Endodermal cell (in vitro differentiated cells): ENCODE data around the gene TMBIM6. TPM values are rescaled to one million over a fixed set of nuclear protein-coding genes. Genes with fewer than 3 reads are reported as not detected.
A peak's percentile ranks its signal among the peaks of the same experiment; 100 is the strongest.
"Not testable (repeated sequence)": the region's sequence is repeated elsewhere in the genome, so short reads cannot be mapped to it uniquely, and the experiment has no call there.

Experiments
- DNase-seq: peaks from one replicate; pipeline ENCODE4 v3.0.0-alpha.2; 2017
- H3K27ac ChIP-seq: 2 replicates; pipeline ENCODE4 v1.5.1; 2013; ENCODE audit warnings: mild to moderate bottlenecking, low read depth, low read length, moderate library complexity
- H3K27me3 ChIP-seq: 2 replicates; pipeline ENCODE4 v1.6.1; 2013; ENCODE audit warnings: mild to moderate bottlenecking, low read length, moderate library complexity; ENCODE audit not compliant: insufficient read depth, control insufficient read depth, poor library complexity, severe bottlenecking
- H3K36me3 ChIP-seq: 2 replicates; pipeline ENCODE4 v1.7.0; 2013; ENCODE audit warnings: mild to moderate bottlenecking, low read length, moderate library complexity; ENCODE audit not compliant: control insufficient read depth, insufficient read depth
- H3K4me1 ChIP-seq: one replicate; pipeline ENCODE4 v1.7.0; 2013; ENCODE audit warnings: low read length; ENCODE audit not compliant: control insufficient read depth, insufficient read depth
- H3K4me3 ChIP-seq: 2 replicates; pipeline ENCODE4 v1.5.1; 2013; ENCODE audit warnings: mild to moderate bottlenecking, low read length, moderate library complexity
- H3K9ac ChIP-seq: 2 replicates; pipeline ENCODE4 v1.6.1; 2013; ENCODE audit warnings: mild to moderate bottlenecking, low read length, moderate library complexity; ENCODE audit not compliant: poor library complexity, severe bottlenecking; ENCODE audit errors: extremely low read depth
- H3K9me3 ChIP-seq: 2 replicates; pipeline ENCODE4 v1.6.1; 2013; ENCODE audit warnings: mild to moderate bottlenecking, low read length, moderate library complexity; ENCODE audit not compliant: control insufficient read depth
- H3K27ac Mint-ChIP-seq: 2 replicates; pipeline ENCODE4 v1.8.0; 2020; ENCODE audit warnings: mixed read lengths
- H3K27me3 Mint-ChIP-seq: 2 replicates; pipeline ENCODE4 v1.8.0; 2021; ENCODE audit warnings: mild to moderate bottlenecking, mixed read lengths; ENCODE audit not compliant: insufficient read depth
- H3K36me3 Mint-ChIP-seq: 2 replicates; pipeline ENCODE4 v1.8.0; 2020; ENCODE audit warnings: low read depth, mixed read lengths
- H3K4me1 Mint-ChIP-seq: 2 replicates; pipeline ENCODE4 v1.8.0; 2020; ENCODE audit warnings: mixed read lengths
- H3K4me3 Mint-ChIP-seq: 2 replicates; pipeline ENCODE4 v1.8.0; 2020; ENCODE audit warnings: mild to moderate bottlenecking, moderate library complexity, mixed read lengths
- H3K9me3 Mint-ChIP-seq: 2 replicates; pipeline ENCODE4 v1.8.0; 2020; ENCODE audit warnings: mild to moderate bottlenecking, mixed read lengths
- WGBS, 2 experiments: methylation state at CpG; one replicate each; pipeline versions ENCODE4 v1.1.5 to v1.1.7; 2013; ENCODE audit warnings: missing lambda C conversion rate in 2 of 2, mixed read lengths in 1 of 2; ENCODE audit not compliant: insufficient coverage in 1 of 2, insufficient read length in 1 of 2; 5-methylcytosine and 5-hydroxymethylcytosine counted together
- total RNA-seq, 2 donors: library from RNA; stranded (reverse); fragmentation: NEBNext Ultra II Directional in 1 of 2; extraction: Animal tissue kit (Norgen Biotek cat#: 25700) in 1 of 2; gene quantifications; 2 replicates in 1 of 2; 3 replicates in 1 of 2; pipeline ENCODE4 v1.2.1, GENCODE V29; 2021
- TF ChIP-seq, protein P1 (sequence below): fragments of 200-600 bp; sonication (generic); conservative IDR thresholded peaks from 2 replicates; pipeline ENCODE4 v1.5.0; 2021; ENCODE audit warnings: antibody characterized with exemption, mild to moderate bottlenecking

Gene TMBIM6
- total RNA-seq, 2 donors from 2014 or later, result 426 to 455 TPM

DNA sequence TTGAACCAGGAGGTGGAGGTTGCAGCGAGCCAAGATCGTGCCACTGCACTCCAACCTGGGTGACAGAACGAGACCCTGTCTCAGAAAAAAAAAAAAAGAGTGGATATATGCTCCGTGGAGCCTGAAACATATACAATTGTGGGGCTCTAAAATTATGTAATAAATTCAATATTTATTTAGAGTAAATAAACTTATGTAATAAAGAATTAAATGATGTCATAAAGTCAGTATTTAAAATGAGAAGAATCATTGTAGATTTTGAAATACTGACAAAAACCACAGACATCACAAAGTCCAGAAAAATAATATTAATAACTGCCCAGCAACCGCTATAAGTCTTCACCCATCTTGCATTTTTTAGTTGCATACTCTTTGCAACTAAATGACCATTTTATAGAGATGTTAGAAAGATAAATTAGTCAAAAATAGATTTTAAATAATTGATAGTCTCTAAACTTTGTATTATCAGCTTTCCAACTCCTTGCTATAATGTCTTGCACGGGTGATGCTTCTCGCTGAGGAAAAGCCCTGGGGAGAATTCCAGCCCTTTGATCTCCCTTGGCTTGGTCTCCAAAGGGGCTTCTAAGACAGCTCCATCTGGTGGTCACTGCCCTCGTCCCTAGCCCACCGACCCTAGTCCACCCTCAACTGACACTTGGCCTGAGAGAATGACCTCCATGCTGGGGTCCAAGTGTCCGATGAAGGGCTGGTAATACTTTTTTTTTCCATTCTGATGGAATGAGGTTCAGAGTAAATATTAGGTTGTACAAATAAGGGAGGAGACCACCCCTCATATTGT, 7.9 kb upstream of the TMBIM6 start:
- H3K9me3 Mint-ChIP-seq, result peaks cover 26% of the 10 kb centered on the region
- Histone ChIP-seq H3K9me3 (peaks cover 8% of the 10 kb centered on the region), H3K4me1 (no peaks in the 10 kb centered on the region), H3K4me3 (no peak overlapping the region), H3K36me3 (no peaks in the 10 kb centered on the region), H3K27ac (no peak overlapping the region), H3K9ac (no peak overlapping the region), H3K27me3 (peaks cover 12% of the 10 kb centered on the region)
- no peaks in the 10 kb centered on the region for H3K4me1 Mint-ChIP-seq
- no peak overlapping the region for H3K27ac Mint-ChIP-seq
- TF ChIP-seq, protein P1, sequence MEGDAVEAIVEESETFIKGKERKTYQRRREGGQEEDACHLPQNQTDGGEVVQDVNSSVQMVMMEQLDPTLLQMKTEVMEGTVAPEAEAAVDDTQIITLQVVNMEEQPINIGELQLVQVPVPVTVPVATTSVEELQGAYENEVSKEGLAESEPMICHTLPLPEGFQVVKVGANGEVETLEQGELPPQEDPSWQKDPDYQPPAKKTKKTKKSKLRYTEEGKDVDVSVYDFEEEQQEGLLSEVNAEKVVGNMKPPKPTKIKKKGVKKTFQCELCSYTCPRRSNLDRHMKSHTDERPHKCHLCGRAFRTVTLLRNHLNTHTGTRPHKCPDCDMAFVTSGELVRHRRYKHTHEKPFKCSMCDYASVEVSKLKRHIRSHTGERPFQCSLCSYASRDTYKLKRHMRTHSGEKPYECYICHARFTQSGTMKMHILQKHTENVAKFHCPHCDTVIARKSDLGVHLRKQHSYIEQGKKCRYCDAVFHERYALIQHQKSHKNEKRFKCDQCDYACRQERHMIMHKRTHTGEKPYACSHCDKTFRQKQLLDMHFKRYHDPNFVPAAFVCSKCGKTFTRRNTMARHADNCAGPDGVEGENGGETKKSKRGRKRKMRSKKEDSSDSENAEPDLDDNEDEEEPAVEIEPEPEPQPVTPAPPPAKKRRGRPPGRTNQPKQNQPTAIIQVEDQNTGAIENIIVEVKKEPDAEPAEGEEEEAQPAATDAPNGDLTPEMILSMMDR, result peak; percentile 61
- peak; percentile 78 for DNase-seq
- peaks cover 2% of the 10 kb centered on the region for H3K36me3 Mint-ChIP-seq
- 70 to 81% methylated on average over 4 to 9 of the region's 10 CpGs for WGBS, 2 experiments
- H3K4me3 Mint-ChIP-seq, result no peak overlapping the region
- peaks cover 13% of the 10 kb centered on the region for H3K27me3 Mint-ChIP-seq

DNA sequence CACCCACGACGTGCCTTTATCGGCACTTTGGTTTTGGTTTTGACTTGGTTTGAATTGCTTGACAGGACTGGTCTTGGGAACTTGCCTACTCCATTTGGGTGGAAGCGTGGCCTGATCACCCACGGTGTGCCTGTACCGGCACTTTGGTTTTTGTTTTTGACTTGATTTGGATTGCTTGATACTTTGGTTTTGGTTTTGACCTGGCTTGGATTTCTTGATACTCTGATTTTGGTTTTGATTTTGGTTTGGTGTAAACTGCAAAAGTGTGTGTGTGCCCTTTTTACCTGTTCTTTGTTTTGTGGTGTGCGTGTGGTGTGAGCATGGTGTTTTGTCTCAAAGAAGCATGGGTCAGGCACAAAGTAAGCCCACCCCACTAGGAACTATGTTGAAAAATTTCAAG, 6.5 kb upstream of the TMBIM6 start:
- H3K27me3 Mint-ChIP-seq, result peaks cover 13% of the 10 kb centered on the region

GRCh38 chr12:49738721-49739120, 2.6 kb upstream of the TMBIM6 start:
- not testable (repeated sequence) for H3K27ac Mint-ChIP-seq, DNase-seq, H3K27me3 Mint-ChIP-seq, H3K9me3 ChIP-seq, H3K36me3 ChIP-seq, H3K4me1 ChIP-seq, H3K27me3 ChIP-seq, H3K36me3 Mint-ChIP-seq, H3K4me3 Mint-ChIP-seq, H3K27ac ChIP-seq, H3K9ac ChIP-seq, H3K4me3 ChIP-seq
- Mint-ChIP-seq H3K4me1 (peaks cover 20% of the 10 kb centered on the region), H3K9me3 (peaks cover 24% of the 10 kb centered on the region)
- 97 to 100% methylated on average over 1 to 5 of the region's 5 CpGs for WGBS, 2 experiments

More for the DNA sequence above, 6.5 kb upstream of the TMBIM6 start:
- H3K36me3 ChIP-seq, H3K4me3 ChIP-seq, H3K27ac ChIP-seq, H3K36me3 Mint-ChIP-seq, H3K9me3 ChIP-seq, H3K9ac ChIP-seq, H3K4me3 Mint-ChIP-seq, H3K27ac Mint-ChIP-seq, H3K4me1 ChIP-seq, H3K4me1 Mint-ChIP-seq, DNase-seq: not testable (repeated sequence)
- WGBS, 2 experiments, result 89% methylated on average over 5 of the region's 7 CpGs; no CpG with 5 or more reads in 1 of the 2 experiments
- peaks cover 26% of the 10 kb centered on the region for H3K9me3 Mint-ChIP-seq
- peaks cover 12% of the 10 kb centered on the region for H3K27me3 ChIP-seq

DNA sequence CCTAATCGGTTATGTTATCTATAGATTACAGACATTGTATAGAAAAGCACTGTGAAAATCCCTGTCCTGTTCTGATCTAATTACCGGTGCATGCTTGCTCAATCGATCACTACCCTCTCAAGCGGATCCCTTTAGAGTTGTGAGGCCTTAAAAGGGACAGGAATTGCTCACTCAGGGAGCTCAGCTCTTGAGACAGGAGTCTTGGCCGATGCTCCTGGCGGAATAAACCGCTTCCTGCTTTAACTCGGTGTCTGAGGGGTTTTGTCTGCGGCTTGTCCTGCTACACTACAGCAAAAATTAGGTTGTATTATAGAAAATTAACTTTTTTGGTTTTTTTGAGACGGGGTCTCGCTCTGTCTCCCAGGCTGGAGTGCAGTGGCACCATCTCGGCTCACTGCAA, 1.1 kb upstream of the TMBIM6 start:
- H3K27ac ChIP-seq, H3K27ac Mint-ChIP-seq, H3K9me3 ChIP-seq, H3K4me3 Mint-ChIP-seq, H3K27me3 ChIP-seq, H3K9me3 Mint-ChIP-seq, H3K4me3 ChIP-seq, H3K9ac ChIP-seq, H3K27me3 Mint-ChIP-seq, H3K4me1 ChIP-seq: not testable (repeated sequence)
- peaks cover 20% of the 10 kb centered on the region for H3K36me3 ChIP-seq
- DNase-seq, result peak; percentile 56
- Mint-ChIP-seq H3K4me1 (peaks cover 30% of the 10 kb centered on the region), H3K36me3 (peaks cover 14% of the 10 kb centered on the region)
- 92 to 96% methylated on average over 11 to 12 of the region's 12 CpGs for WGBS, 2 experiments
